B cell (primary cell): ENCODE results near the gene AFTPH.

Experiments
- EZH2 ChIP-seq: IDR thresholded peaks from 2 replicates; pipeline ENCODE4 v1.6.1; 2012; ENCODE audit warnings: borderline replicate concordance, low read depth, mild to moderate bottlenecking, moderate library complexity, low read length; ENCODE audit not compliant: insufficient read depth, poor library complexity, severe bottlenecking
- TF ChIP-seq, protein P1 (sequence below): fragments of 200-600 bp; IDR thresholded peaks from one replicate; pipeline ENCODE4 v1.8.0; 2022; ENCODE audit warnings: antibody characterized with exemption, mild to moderate bottlenecking

DNA sequence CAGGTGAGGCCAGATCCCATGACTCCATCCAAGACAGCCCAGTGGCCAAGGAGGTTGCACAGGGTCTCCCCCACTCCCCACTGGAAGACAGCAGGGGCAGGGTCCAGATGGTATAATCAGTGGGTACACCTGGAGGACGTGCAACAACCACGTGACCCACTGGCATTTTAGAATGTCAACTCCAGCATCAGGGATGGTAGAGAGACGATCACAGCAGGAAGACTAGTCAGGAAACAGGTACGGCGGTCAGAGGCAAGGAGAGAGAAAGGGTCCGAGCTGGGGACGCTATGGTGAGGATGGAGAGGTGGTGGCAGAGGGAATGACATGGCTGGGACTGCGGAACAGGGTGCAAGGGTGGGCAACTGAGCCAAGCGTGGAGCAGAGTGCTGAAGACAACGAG, 106.6 kb downstream of the AFTPH start:
- TF ChIP-seq, protein P1, sequence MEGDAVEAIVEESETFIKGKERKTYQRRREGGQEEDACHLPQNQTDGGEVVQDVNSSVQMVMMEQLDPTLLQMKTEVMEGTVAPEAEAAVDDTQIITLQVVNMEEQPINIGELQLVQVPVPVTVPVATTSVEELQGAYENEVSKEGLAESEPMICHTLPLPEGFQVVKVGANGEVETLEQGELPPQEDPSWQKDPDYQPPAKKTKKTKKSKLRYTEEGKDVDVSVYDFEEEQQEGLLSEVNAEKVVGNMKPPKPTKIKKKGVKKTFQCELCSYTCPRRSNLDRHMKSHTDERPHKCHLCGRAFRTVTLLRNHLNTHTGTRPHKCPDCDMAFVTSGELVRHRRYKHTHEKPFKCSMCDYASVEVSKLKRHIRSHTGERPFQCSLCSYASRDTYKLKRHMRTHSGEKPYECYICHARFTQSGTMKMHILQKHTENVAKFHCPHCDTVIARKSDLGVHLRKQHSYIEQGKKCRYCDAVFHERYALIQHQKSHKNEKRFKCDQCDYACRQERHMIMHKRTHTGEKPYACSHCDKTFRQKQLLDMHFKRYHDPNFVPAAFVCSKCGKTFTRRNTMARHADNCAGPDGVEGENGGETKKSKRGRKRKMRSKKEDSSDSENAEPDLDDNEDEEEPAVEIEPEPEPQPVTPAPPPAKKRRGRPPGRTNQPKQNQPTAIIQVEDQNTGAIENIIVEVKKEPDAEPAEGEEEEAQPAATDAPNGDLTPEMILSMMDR = no peak
- no peak for TF ChIP-seq EZH2
